Smooth muscle cell (in vitro differentiated cells): Measurements from ENCODE around the gene PHACTR3. TPM values are rescaled to one million over a fixed set of nuclear protein-coding genes. Genes with fewer than 3 reads are reported as not detected.

Experiments used
- DNase-seq: peaks from one replicate; lab custom pipeline; 2025; ENCODE audit not compliant: unreplicated experiment; lab: John Stamatoyannopoulos, UW
- H2AFZ ChIP-seq: fragments of 200-600 bp; sonication (generic); 2 replicates; pipeline ENCODE4 v1.6.0; 2016; ENCODE audit warnings: antibody characterized with exemption, low read depth, mild to moderate bottlenecking
- H3F3A ChIP-seq: fragments of 200-600 bp; sonication (generic); 2 replicates; pipeline ENCODE4 v1.6.0; 2017; ENCODE audit warnings: antibody characterized with exemption, low read depth
- H3K27ac ChIP-seq: fragments of 200-600 bp; sonication (generic); 2 replicates; pipeline ENCODE4 v1.5.1; 2016; ENCODE audit warnings: low read depth, mild to moderate bottlenecking
- H3K27me3 ChIP-seq: fragments of 200-600 bp; sonication (generic); 2 replicates; pipeline ENCODE4 v1.6.1; 2016; ENCODE audit warnings: low read depth, mild to moderate bottlenecking
- H3K36me3 ChIP-seq: fragments of 200-600 bp; sonication (generic); 2 replicates; pipeline ENCODE4 v1.5.1; 2016; ENCODE audit warnings: low read depth
- H3K4me1 ChIP-seq: fragments of 200-600 bp; sonication (generic); 2 replicates; pipeline ENCODE4 v1.5.1; 2016; ENCODE audit warnings: low read depth
- H3K4me2 ChIP-seq: fragments of 200-600 bp; sonication (generic); 2 replicates; pipeline ENCODE4 v1.6.0; 2016; ENCODE audit warnings: mild to moderate bottlenecking
- H3K4me3 ChIP-seq: fragments of 200-600 bp; sonication (generic); 2 replicates; pipeline ENCODE4 v1.5.1; 2016; ENCODE audit warnings: mild to moderate bottlenecking
- H3K79me2 ChIP-seq: fragments of 200-600 bp; sonication (generic); 2 replicates; pipeline ENCODE4 v1.6.0; 2016; ENCODE audit warnings: low read depth, mild to moderate bottlenecking
- H3K9ac ChIP-seq: fragments of 200-600 bp; sonication (generic); 2 replicates; pipeline ENCODE4 v1.6.0; 2016; ENCODE audit warnings: low read depth
- H3K9me3 ChIP-seq: fragments of 200-600 bp; sonication (generic); replicated peaks from 2 replicates; pipeline ENCODE4 v1.5.1; 2016; ENCODE audit warnings: low read depth
- H4K20me1 ChIP-seq: fragments of 200-600 bp; sonication (generic); 2 replicates; pipeline ENCODE4 v1.6.0; 2016; ENCODE audit warnings: low read depth
- WGBS: methylation state at CpG from one replicate; pipeline ENCODE4 v1.1.7; 2016; ENCODE audit warnings: low lambda C conversion rate; 5-methylcytosine and 5-hydroxymethylcytosine counted together
- polyA plus RNA-seq: library from polyadenylated mRNA; unstranded; fragments of >200 nt; fragmentation: Nextera tagmentation; extraction: Ambion mirVana; gene quantifications from 2 replicates; pipeline ENCODE4 v1.2.1, GENCODE V29; 2016
- total RNA-seq: library from RNA; depleted of rRNA; stranded (reverse); fragments of >200 nt; gene quantifications from 2 replicates; pipeline ENCODE4 v1.2.3, GENCODE V29; 2014
- TF ChIP-seq, protein P1 (sequence below): fragments of 200-600 bp; sonication (generic); IDR thresholded peaks from 2 replicates; pipeline ENCODE4 v1.5.1; 2017; ENCODE audit warnings: borderline replicate concordance, mild to moderate bottlenecking, antibody characterized with exemption; ENCODE audit not compliant: insufficient read depth, poor library complexity, severe bottlenecking

Gene PHACTR3
- total and polyA plus RNA-seq, 2 experiments from 2014 or later: 0.76 to 2.6 TPM

DNA sequence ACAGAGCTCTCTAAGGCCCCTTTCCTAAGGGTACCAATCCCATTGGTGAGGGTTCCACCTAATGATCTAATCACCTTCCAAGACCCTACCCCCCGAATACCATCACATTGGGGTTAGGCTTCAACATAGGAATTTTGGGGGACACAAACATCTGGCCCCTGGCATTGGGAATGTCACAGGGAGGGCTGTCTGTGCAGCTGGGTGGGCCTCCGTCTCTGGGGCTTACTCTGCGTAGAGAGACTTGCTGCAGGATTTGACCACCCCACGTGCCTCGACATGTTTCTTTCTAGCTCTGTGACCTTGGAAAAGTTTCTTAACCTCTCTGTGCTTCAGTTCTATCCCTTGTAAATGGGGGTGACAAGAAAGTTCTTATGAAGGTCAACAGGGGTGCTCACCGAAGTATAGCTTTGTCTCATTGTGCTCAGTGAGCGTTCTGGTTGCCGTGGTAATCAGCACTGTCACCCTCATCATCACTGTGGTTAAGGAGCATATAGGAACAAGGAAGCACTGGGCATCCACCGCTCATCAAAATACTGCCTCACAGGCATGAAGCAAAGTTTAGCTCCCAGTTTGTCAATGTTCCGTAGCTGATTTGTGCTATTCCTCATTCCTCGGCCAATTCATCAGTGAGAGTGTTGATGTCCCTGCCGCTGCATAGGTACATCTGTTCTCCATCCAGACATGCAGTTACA, 176.3 kb downstream of the PHACTR3 start:
- Histone ChIP-seq H3K4me1 (no peaks in the 10 kb centered on the region), H3K36me3 (no peaks in the 10 kb centered on the region), H3F3A (no peaks in the 10 kb centered on the region), H3K4me3 (no peak overlapping the region), H3K4me2 (no peak overlapping the region), H2AFZ (no peak overlapping the region), H3K9ac (no peak overlapping the region), H3K27me3 (no peaks in the 10 kb centered on the region), H3K79me2 (no peaks in the 10 kb centered on the region), H3K27ac (no peak overlapping the region), H3K9me3 (no peaks in the 10 kb centered on the region), H4K20me1 (no peaks in the 10 kb centered on the region)
- DNase-seq: no peak
- WGBS: 91% methylated on average over 12 of the region's 12 CpGs
- TF ChIP-seq, protein P1, sequence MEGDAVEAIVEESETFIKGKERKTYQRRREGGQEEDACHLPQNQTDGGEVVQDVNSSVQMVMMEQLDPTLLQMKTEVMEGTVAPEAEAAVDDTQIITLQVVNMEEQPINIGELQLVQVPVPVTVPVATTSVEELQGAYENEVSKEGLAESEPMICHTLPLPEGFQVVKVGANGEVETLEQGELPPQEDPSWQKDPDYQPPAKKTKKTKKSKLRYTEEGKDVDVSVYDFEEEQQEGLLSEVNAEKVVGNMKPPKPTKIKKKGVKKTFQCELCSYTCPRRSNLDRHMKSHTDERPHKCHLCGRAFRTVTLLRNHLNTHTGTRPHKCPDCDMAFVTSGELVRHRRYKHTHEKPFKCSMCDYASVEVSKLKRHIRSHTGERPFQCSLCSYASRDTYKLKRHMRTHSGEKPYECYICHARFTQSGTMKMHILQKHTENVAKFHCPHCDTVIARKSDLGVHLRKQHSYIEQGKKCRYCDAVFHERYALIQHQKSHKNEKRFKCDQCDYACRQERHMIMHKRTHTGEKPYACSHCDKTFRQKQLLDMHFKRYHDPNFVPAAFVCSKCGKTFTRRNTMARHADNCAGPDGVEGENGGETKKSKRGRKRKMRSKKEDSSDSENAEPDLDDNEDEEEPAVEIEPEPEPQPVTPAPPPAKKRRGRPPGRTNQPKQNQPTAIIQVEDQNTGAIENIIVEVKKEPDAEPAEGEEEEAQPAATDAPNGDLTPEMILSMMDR: no peak

DNA sequence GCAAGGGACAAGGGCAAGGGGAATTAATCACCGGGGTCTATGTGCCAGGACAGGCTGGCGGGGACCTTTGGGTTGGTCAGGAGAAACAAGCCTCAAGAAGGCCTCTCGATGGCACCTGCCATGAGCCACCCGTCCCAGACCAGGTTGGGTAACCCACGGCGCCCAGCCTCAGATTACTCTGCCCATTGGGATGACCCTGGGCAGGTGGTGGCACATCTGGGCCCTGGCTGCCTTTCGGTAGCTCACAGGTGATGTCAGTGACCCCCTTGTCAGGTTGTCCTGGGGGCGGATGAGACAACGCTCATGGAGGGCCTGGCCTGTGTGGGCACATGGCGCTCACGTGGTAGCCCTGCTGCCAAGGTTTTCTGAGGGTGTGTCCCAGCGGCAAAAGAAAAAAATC, 176.9 kb downstream of the PHACTR3 start:
- Histone ChIP-seq H3K27ac (no peak overlapping the region), H3K4me3 (no peak overlapping the region), H3K9ac (no peak overlapping the region), H3K4me2 (no peak overlapping the region), H3K4me1 (no peaks in the 10 kb centered on the region), H2AFZ (no peak overlapping the region), H3K79me2 (no peaks in the 10 kb centered on the region), H4K20me1 (no peaks in the 10 kb centered on the region), H3K27me3 (no peaks in the 10 kb centered on the region), H3K9me3 (no peaks in the 10 kb centered on the region), H3K36me3 (no peaks in the 10 kb centered on the region), H3F3A (no peaks in the 10 kb centered on the region)
- TF ChIP-seq, protein P1: no peak
- no peak for DNase-seq
- WGBS: 93% methylated on average over 12 of the region's 12 CpGs

DNA sequence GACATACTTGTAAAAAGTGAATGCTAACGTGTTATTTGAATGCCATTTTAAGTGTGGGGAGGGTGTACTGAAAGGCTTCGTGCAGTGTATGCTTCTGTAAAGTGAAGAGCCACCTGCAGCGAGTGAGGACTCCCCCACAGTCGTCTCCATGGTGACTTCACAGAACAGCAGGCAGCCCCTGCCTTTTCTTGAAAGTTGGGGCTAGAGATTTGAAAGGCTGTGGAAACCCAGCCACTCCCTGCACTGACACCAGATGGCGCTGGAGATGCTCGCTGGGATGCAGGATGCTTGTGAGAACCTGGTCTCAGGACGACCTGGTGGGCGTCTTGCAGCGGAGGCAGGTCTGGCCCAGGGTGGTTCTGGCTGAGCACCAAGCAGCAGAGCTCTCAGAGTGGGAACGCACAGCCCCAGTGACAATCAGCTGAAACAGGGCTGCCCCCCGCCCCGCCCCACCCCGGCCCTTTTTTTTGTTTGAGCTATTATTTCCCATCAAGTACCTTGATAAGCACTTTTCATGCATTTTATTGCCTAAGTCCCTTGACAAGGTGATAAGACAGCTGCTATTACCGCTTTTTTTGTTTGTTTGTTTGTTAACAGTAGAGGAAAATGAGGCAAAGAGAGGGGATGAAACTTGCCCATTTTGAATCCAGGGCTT, 178.8 kb downstream of the PHACTR3 start:
- TF ChIP-seq, protein P1: peak; percentile 69
- no peaks in the 10 kb centered on the region for H3K27me3 ChIP-seq
- DNase-seq: no peak
- H4K20me1 ChIP-seq: no peaks in the 10 kb centered on the region
- no peaks in the 10 kb centered on the region for H3K36me3 ChIP-seq
- H3K4me3 ChIP-seq: no peak overlapping the region
- WGBS: 16% methylated on average over 9 of the region's 14 CpGs
- no peaks in the 10 kb centered on the region for H3F3A ChIP-seq
- H3K9me3 ChIP-seq: no peaks in the 10 kb centered on the region
- no peaks in the 10 kb centered on the region for H3K79me2 ChIP-seq
- no peaks in the 10 kb centered on the region for H3K4me1 ChIP-seq
- no peak overlapping the region for H3K4me2 ChIP-seq
- no peak overlapping the region for H3K9ac ChIP-seq
- H3K27ac ChIP-seq: no peak overlapping the region
- H2AFZ ChIP-seq: no peak overlapping the region
